HuH-7.5 (cell line): Measurements from ENCODE around the gene MEOX1.
"Not testable (repeated sequence)": the region's sequence is repeated elsewhere in the genome, so short reads cannot be mapped to it uniquely, and the experiment has no call there.

Experiments used
- DNase-seq: peaks from one replicate; pipeline ENCODE4 v3.0.0; 2011; ENCODE audit warnings: low spot score

MEOX1 gene

DNA sequence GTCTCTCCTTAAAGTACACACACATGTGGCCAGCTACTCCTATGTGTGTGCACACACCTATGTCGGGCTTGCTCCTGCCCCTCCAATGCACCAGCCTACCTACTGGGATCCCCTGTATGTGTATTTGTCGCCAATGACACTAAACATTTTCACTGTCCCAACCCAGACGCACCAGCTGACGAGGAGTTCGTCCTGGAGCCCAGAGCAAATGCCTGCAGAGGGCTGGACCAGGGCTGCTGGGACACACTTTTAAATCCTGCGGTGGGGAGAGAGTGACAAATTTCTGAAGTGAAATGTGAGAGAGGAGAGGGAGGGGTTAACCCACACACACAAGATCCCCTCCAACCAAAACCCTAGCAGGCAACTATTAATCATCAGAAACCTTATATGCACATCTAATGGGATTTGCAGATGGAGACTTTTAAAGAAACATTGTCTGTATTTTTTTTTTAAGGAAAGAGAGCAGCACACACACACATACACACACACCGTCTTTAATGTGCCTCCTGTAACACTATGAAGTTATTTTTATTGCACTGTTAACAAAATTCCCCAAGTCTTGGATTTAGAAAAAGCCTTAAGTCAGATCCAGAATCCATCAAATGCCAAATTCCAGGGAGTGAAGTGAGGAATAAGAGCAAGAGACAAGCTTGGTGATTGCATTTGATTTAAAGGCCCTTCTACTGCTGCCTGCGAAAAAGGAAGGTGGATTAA, at the start of gene MEOX1:
Gene MEOX1 (minus strand): TSS at position 224 of the 714 bp plus-strand sequence. CDS start 388 bp downstream, outside the sequence.
- DNase-seq, result no peak

DNA sequence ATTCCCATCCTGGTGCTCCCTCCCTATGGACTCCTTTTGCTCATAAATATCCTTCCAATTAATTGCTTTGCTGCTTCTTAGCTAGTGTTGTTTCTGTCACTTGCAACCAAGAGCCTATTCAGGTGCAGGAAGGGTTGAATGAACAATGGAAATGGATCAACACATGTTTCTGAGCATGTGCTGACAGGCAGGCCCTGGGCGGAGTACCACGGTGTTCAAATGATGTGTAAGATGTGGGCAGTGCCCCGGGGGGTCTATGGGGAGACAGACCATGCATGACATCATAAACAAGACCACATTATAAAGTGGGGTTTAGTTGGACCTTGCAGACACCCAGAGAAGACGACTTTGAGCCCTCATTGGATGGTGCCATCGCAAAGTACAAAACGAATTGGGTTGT, 48.4 kb upstream of the MEOX1 start:
- DNase-seq, result no peak

DNA sequence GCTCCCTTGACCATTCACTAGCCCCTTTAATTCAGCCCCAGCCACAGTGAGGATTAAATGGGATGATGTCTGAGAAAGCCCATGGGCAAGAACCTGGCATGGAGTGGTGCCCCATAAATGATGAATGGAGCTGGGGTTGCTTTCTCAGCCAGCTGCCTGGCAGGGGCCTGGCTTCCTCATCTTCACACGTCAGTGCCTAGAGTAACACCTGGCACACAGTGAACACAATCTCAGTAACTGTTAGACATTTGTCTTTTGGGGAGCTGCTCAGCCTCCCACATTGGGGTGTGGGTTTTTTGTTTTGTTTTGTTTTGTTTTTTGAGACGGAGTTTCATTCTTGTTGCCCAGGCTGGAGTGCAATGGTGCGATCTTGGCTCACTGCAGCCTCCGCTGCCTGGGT, 47.5 kb upstream of the MEOX1 start:
- no peak for DNase-seq

DNA sequence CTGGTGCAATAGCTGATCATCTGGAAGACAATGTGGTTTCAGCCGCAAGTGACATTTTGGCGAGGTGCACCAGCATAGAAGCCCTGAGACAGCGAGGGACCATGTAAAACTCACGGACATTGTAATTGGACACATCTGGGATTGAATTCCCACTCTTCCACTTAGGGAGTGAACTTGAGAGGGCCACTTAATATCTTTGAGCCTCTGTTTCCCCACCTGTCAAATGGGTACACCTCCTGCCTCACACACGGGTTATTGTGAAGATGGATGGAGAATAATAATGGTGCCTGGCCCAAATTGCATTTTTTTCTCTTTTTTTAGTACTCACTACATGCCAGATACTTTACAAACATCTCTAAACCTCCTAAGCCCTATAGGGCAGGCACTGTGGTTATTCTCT, 45.5 kb upstream of the MEOX1 start:
- no peak for DNase-seq

DNA sequence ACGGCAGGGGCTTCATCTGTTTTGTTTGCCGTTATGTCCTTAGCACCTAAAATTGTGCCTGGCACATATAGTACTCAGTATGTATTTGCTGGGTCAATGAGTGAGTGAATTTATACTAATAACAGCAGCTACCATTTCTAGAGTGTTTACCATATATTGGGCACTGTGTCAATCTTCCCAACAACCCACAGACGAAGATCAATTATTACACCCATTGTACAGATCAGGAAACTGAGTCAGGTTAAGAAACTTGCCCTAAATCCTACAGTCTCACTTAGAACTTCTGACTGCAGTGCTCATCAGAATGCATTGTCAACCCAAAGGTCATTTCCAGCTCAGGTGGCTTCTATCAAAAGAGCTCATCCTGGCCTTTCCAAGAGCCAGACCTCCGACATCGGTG, 44.5 kb upstream of the MEOX1 start:
- DNase-seq, result no peak

DNA sequence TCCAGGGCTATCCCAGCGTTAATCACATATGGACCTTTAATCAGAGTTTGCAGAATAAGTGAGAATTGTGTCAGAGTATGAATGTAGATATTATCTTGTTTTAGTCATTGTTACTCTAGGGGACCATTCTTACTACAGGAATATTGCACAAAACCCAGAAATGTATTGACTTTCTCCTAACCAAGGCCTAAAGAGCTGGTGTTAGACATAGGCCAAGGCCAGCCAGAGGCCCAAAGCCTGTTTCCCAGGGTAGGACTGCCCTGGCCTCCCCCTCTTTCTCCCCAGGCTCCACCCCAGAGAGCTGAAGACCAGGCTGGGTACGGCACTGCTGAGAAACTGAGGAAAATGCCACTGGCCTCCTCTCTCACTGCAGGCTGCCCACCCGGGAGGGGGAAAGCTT, 41.9 kb upstream of the MEOX1 start:
- no peak for DNase-seq

DNA sequence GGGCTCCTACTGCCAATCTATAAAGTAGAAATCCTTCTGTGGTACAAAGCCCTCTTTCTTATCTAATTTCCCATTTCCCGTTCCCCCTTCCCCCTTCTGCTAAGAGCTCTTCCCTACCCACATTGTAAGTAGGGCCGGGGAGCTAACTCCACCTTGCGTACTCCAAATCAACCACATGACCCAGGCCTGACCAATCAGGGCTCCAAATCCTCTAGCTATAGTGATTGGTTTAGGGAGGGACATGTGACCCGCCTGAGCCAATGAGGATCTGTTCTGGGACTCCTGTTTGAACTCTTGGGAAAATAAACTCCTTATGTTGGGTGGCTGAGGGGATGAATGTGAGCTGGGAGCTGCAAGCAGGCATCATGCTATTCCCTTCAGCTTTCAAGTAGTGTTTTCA, 40.9 kb upstream of the MEOX1 start:
- no peak for DNase-seq

DNA sequence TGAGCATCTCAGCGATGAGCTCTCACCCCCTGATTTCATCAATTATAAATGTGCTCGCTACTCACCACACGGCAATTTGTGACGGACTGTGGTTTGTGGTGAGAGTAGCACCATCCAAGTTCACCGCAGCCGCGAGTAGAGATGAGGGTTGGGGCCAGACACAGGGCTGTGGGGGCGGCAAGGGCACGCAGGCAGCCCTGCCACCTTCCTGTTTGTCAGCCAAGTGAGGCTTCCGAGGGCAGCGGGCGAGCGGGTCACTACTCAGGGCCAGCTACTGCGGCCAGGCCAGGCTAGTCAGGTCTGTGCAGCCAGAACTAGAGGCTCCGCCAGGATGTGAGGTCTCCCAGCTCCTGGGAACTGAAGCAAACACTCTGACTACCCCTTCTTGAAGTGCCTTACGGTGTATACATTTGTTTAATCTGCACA, 39.6 kb upstream of the MEOX1 start:
- no peak for DNase-seq

DNA sequence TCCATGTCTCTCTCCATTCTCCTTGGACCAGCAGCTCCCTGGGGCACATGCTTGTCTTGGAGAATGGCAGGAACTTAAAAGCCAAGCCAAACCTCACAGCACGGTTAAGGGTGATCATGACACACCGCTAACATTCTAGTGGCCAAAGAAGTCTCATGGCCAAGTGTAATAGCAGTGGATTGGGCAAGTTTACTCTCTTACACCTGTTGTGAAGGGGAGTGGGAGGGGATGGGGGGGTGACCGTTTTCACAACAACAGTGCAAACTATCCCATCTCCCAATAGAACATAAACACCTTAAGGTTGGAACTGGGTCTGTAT, 37.7 kb upstream of the MEOX1 start:
- DNase-seq, result no peak

DNA sequence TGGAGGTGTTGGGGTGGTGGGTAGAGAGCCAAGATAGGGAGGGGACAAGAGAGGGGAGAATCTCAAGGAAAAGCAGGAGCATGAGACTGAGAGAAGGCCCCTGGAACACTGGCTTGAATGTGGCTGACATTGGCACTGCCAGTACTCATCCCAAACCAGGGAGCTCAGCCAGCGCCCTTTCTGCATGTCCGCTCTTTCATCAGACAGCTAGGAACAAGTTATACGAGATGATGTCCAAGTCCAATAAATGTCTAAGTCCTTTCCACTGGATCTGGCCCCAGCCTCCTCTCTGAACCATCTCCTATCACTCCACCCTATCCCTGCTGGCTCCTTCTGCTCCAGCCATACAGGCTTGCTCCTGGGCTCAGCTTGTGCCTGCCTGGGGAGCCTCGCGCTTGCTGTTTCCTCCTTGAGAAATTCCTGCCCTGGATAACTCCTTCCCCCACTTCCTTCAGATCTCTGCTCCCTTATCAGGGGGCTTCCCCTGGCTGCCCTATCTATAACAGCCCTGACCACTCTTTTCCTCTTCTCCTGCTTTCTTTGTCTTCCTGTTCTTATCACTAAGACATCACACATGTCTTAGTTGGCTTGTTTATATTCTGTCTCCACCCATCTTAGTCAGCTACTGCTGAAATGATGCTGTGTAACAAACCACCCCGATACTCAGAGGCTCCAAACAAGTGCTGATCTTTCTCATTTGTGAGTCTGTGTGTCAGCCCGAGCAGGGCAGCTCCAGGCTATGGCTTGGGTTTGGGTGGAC, 37.1 kb upstream of the MEOX1 start:
- no peak for DNase-seq

DNA sequence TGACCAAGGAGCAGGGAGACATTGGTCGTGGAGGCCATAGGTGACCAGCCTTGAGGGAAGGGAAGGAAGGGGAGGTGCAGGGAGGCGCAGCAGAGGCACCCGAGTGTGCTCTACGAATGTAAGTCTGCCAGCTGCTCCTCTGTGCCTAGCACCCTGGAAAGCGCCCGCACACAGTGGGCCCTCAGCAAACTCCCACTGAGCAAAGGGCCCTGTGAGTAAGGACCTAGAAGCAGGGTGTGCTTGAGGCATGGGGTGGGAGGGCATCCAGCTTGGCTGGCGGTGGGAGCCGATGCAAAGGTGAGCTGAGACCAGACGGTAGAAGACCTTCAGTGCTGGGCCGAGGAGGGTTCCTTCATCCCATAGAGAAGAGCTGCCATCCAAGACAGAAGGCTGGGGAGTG, 36.2 kb upstream of the MEOX1 start:
- DNase-seq, result no peak

DNA sequence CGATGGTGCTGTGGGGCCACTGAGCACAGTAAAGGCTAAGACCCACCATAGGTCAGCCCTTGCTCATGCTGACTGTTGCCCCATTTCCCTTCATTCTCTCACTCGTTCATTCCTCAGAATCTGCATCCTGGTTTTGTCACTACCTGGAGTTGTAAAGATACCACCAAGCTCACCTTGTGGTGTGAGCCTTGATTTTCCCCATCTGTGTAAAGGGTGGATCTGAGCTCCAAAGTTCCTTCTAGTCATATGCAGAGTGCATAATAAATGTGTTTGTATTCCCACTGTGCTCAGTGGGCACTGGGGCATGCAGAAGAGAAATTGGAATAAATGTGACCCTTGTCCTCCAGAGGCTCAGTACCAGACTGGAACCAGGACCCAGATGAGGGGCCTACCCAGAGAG, 35.2 kb upstream of the MEOX1 start:
- DNase-seq, result no peak

DNA sequence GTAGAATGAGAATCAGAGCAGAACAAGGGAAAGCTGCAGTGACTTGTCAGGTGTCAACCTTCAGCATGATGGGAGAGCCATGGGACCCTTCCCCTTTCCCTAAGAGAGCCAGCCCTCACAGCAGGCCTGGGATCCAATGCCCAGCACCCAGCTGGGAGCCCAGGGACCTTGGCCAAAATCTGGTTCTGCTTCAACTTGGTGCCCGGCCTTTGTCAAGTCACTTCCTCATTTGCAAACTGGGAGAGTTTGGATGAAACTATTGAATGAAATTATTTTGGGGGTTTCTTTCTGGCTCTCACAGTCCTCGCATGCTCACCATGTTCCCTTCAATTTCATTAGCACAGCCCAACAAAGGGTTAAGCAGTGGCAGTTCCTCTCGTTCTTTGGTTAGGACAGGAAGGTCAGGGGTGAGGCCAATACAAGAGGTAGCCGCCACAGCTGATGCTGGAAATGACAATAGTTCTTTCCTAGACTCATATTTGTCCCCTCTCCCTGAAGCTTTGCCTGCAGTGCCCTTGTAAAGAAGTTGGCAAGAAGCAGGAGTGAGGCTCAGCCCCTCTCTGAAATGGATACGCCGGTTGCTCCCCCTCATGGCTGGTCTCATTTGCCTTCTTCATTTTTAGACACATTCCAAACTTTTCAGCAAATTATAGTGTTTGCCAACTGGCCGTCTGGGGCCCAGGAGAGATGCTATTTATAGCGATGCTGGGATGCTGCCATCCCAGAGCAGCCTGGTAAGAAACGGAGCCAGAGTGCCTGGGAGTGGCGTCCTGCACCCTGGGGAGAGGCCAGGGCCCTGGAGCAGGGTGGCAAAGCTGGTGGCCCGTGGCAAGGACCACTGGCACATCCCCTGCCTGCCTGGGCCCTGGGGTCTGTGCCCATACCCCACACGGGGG, 34.5 kb upstream of the MEOX1 start:
- DNase-seq, result no peak

DNA sequence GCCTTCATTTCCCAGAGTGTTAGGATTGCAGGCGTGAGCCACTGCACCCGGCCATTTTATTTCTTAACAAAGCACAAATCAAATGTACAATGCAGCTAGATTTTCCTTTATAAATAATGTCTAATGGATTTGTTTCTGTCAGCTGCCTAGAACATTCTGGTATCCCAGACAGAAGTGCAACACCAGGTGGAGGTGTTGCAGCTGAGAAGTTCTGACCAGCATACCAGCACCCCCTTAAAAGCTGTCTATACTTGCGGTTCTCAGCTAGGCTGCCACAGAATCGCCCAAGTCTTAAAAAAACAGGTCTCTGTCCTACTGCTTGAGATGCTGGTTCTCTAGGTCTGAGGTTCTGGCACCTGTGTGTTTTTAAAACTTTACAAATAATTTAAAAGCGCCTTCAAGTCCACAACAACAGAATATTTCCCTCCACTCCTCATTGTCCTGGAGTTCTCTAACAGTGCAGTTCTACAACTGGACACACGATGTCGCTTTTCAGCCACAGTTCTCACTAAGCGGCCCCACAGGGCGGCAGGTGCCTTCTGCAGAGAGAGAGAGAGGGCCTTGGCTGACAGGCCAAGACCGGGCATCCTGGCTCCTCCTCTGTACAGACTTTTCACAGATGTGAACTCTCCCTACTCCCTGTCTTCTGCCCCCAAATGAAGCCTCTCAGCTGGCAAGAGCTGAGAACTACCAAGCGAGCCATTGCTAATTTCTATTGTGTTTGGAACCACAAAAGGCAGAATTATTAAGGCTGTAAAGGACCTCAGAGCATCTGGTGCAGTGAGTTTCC, 32.6 kb upstream of the MEOX1 start:
- DNase-seq, result peak; percentile 60

DNA sequence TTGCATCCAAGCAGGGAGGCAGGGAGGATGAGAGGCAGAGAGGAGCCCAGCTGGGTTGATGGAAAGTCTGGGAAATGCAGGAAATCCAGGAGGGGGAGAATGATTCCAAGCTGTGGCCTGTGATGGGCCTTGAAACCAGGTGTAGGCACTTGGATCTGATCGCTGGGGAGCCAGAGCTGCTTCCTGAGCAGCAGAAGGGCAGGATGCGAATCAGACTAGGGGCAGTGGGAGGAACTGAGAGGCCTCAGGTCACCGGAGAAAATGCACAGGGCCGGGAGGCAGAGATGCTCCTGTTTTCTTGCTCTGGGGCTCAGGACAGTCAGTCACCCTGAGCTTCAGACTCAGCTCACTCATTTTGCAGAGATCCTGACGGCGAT, 29.6 kb upstream of the MEOX1 start:
- DNase-seq, result no peak

DNA sequence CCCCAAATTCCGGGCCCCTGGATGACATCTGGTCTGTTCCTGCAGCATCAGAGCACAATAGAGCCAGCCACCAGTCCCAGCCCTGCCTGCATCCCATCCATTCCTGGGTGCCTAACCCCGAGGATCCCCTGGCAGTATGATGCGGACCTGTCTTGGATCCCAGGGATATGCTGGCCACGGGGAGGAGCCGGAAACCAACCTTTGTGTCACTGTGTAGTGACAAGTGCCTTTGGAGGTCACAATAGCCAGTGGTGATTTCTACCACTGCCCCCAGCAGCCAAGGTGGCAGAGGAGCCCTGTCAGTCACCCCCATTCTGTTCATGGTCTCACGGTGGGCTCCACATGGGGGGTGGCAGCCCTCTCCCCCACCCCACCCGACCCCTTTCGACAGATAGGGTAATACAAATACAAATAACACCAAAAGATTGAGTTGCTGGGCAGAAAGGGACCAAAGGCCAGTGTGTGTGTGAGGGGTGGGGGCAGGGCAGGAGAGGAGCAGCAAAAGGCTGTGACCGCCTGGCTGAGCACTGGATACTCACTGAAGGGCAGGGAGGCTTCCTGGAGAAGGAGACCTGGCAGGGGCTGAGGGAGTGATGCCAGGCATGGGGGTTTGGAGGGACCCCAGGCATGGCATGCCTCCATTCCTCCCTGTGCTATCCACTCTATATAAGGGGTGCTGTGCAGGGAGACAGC, 29.0 kb upstream of the MEOX1 start:
- DNase-seq, result no peak

DNA sequence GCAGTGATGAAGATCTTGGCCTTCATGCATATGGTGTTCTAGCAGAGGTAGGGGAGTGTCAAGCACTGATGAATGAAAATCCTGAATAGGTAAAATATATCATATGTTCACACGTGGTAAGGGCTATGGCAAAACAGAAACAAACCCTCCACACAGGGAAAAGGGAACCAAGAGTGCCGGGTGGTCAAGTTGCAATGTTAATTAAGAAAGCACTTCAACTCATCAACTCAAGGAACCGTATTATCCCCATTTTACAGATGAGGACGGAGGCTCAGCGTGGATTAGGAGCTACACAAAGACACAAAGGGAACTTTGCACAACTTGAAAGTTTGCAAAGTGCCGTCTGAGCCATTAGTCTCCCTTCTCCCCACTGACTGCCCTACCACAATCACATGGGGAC, 28.1 kb upstream of the MEOX1 start:
- DNase-seq, result no peak

DNA sequence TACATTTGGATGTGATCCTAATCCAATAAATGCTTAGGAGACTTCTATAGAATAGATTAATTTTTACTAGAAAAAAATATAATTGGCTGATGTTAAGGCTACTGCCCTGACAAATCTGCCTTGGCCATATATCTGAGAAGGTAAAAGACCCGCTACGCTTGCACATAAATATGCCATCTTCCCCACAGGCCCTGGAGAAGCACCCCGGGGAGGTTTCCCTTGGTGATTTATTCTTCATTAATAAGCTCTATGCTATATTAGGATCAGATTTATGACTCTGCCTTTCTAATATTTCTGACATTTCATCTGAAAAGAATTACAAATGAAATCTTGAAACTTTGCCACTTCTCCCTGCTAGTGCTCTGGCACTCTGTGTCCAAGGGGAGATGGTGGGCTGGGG, 27.4 kb upstream of the MEOX1 start:
- DNase-seq, result no peak

DNA sequence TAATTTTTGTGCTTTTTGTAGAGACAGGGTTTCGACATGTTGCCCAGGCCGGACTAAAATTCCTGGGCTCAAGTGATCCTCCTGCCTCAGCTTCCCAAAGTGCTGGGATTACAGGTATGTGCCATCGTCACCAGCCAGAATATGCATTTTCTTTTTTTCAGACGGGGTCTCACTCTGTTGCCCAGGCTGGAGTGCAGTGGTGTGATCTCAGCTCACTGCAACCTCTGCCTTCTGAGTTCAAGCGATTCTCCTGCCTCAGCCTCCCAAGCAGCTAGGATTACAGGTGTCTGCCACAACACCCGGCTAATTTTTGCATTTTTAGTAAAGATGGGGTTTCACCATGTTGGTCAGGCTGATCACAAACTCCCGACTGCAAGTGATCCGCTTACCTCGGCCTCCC, 25.2 kb upstream of the MEOX1 start:
- not testable (repeated sequence) for DNase-seq

DNA sequence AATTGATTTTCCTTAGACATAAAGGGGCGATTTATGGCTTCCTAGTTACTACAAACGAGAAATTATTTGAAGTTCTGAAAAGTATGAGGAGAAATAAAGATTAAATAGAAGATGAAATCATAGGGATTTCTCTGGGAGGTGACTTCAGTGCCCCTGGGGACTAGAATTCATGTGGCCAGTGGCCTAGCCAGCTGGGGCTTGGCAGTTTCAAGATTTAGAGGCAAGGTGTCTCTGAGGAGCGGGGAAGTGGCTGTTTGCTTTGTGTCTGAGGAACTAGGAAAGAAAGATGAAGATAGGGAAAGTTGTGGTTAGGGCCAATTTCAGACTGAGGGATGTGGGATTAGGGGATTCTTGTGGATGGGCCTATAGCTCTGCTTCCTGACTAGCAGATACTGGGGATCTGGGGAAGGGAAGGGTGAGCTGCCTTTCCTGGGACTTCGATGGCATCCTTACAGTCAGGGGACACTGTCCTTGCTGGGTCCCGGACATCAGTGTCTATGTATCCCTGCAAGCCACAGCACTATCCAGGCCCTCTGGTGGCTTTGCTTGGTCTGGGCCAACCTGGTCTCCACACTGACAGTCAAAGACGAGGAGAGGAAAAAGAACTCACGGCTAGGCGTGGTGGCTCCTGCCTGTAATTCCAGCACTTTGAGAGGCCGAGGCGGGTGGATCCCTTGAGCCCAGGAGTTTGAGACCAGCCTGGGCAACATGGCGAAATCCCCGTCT, 22.4 kb upstream of the MEOX1 start:
- no peak for DNase-seq

DNA sequence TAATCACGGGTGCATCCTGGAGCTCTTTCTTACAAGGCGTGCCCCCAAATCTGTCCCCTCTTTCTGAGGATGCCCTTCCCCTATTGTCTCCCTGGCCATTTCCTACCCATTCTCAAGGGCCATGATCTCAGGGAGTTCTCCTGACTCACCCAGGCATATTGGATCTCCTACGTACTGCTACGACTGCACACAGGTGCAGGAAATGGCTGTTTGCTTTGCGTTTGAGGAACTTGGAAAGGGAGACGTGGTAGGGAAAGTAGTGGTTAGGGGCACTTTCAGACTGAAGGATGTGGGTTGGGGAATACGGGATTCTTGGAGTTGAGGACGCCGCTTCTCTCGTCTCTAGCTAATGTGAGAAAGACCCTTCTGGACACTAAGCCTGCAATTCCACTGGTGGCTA, 18.7 kb upstream of the MEOX1 start:
- no peak for DNase-seq
